ENCODE measurements around the gene MAP3K1. TPM values are rescaled to one million over a fixed set of nuclear protein-coding genes. Genes with fewer than 3 reads are reported as not detected.
"Not testable (repeated sequence)": the region's sequence is repeated elsewhere in the genome, so short reads cannot be mapped to it uniquely, and the experiment has no call there.

The MAP3K1 gene
- total RNA-seq, 1 experiment from 2014 or later, result 6.8 TPM

DNA sequence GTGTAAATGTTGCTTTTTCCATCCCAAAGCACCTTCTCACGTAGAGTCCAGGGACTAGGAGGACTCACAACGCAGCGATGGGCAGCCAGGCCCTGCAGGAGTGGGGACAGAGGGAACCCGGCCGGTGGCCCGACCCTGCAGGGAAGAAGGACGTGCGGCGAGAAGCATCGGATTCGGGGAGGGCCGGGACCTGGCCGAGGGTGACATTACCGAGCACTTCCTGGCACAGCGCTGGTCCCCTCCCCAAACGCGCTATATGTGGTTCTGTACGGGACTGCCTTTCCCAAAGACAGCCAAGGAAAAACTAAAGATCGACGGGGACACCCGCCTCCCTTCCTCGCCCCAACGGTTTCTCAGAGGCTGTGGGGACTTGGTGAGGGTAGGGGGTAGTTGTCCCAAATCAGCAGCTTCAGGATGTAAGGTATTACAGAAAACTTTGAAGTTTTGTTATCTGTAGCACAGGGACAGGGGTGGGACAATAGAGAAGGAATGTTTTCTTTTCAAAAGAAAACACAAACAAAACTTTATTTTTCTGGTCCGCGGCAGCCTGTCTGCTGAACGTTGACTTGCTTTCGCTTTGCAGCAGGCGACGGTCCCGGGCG is 887 bp upstream of the MAP3K1 start:
- no peak for DNase-seq (ENCODE audit: low spot score)
- in situ Hi-C loops (cut with HindIII; ENCODE audit: low sequenced_read_pairs), result no loop called here

DNA sequence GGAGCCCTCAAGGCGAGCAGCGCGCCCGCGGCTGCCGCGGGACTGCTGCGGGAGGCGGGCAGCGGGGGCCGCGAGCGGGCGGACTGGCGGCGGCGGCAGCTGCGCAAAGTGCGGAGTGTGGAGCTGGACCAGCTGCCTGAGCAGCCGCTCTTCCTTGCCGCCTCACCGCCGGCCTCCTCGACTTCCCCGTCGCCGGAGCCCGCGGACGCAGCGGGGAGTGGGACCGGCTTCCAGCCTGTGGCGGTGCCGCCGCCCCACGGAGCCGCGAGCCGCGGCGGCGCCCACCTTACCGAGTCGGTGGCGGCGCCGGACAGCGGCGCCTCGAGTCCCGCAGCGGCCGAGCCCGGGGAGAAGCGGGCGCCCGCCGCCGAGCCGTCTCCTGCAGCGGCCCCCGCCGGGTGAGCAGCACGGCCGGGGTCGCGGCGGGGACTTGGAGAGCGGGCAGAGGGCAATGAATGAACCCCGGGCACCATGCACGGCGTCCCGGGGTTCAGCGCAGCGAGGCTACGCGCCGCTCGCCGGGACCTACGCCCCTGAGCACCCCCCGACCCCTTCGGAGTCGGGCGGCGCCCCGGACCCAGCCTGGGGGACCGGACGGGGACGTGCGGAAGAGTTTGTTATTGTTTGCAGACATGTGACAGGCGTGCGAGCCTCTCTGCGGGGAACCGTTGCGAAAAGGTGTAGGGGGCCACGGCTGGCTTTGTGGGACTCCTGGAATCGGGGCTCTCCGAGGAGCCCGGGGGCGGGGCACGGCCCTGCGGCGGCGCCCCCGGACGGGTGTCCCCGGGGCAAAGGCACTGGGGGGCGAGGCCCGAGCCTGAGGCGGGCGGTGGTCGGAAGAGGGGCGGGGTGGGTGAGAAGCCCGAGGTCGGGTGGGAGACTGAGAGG is 553 bp downstream of the MAP3K1 start:
- in situ Hi-C loops (cut with HindIII; ENCODE audit: low sequenced_read_pairs), result no loop called here
- peak; percentile 61 for DNase-seq (ENCODE audit: low spot score)

DNA sequence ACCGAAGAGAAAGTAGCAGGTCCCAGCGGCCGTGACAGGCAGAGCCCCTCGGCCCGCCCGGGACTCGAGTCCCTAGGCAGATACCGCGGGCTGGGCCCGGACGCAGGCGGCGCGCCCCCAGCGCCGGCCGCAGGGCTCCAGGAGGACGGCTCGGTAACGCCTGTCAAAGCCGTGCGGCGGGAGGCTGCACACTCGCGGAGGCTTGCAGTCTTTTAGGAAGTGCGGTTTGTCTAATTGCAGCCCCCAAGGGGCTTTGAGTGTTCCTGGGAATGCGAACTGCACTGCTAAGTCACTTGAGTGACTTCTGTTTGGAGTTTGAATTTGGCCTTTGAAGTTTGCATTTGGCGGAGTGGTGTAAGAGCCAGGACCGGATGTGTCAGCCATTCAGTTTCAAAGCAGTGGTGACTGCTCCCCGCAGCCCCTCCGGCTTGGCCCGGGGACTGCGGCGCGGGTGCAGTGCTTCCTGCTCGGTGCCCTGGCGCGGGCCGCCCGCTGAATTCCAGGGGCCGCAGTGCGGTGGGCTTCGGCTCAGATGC is 1.3 kb downstream of the MAP3K1 start:
- in situ Hi-C loops (cut with HindIII; ENCODE audit: low sequenced_read_pairs), result no loop called here
- peak; percentile 52 for DNase-seq (ENCODE audit: low spot score)

DNA sequence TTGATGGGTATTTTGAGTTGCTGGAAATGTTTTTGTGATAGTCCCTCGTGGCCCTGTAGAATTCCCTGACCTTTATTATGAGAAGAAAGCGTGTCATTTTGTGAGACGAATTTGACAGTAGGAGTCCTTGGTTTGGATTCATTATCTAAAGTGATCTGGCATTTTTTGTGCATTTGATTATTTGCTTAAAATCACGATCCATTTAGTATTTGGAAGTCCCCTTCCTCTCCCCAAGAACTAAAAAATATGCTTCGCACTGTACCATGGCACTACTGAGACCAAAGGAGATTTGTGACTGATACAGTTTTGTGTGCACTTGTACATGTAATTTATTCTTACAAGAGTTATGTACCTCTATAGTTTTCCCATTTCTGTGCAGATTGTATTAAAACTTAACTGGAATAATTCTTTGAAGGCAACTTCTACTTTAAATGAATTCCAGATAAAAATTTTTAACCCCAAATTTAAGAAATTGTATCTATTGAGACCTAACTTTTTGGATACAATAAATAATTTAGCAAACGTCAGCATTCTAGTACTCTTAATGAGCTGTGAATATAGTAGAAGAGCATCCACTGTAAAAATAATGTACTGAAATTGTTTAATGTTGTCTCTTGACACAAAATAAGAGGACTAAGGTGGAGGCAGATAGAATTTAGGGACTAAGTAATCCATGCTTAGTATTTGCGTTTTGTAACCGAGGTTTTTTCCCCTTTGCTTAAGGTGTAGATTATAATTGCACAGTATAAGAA is 2.1 kb downstream of the MAP3K1 start:
- no peak for DNase-seq (ENCODE audit: low spot score)
- in situ Hi-C loops (cut with HindIII; ENCODE audit: low sequenced_read_pairs), result no loop called here

DNA sequence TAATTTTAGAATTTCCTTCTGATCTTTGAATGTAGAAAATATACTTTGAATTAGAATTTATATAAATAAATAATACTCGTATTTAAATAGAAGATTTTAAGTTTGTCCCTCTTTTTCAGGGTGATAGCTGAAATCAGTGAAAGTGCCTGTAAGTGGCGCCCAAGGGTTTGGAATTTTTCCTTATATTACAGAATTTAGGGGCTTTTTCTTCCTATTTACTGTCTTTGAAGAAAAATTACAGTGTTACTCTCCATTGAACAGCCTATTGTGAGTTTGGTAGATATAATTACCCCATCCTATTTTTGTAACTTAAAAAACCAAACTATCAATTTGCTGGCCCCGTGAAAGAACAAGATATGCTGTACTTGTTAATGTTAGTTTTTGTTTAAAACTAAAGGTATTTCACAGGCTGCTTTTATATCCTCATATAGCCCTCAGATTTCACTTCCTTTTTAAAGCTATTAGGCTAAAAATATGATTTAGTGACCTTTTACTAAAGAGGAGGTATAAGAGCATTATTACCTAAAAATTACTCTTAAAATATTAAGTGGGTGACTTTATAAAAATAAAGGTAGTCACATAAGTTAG is 3.2 kb downstream of the MAP3K1 start:
- DNase-seq (ENCODE audit: low spot score), result no peak
- in situ Hi-C loops (cut with HindIII; ENCODE audit: low sequenced_read_pairs), result no loop called here

DNA sequence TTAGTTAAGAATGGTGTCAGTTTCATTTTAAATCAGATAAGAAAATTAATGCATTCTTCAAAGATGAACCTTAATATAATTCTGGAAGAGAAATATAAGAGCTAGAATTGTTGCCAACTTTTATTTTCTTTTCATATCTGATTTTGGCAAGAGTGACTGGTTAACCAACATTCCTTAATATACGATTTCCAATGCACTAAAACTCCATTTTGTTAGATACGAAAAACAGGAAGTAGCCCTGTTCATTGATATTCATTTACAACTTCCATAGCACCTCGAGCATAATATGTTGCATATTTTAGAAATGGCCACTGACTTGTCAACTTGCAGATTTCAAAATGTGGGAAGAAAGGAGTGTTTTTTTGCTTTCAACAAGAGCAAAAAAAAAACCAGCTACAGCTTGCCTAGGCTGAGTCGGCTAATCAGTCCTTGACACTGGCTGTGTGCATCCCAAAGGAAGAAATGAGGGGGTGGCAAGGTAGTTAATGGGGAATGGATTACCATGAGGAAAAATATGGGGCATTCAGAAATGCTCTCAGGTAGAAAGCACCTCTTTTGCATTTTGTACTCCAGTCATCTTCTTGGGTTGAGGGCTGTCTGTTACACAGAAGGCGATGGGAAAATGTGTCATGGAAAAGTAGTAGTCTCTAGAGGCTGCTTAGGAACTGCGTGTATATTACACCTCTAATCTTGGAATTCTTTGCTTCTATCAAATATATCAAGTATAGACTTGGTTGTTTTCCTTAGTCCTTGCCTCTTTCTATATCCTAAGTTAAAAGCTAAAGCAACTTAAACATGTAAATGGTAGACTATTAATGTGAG is 3.9 kb downstream of the MAP3K1 start:
- in situ Hi-C loops (cut with HindIII; ENCODE audit: low sequenced_read_pairs), result no loop called here
- no peak for DNase-seq (ENCODE audit: low spot score)

DNA sequence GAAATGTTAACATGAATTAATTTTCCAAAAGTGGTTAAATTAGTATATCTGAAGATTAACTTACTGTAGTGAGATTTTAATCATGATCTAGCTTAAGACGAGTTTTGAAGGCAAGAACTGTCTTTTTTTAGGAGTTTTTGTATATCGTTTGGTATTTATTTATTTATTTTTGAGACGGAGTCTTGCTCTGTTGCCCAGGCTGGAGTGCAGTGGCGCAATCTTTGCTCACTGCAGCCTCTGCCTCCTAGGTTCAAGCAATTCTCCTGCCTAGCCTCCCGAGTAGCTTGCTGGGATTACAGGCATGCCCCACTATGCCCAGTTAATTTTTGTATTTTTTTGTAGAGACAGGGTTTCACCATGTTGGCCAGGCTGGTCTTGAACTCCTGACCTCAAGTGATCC is 6.5 kb downstream of the MAP3K1 start:
- DNase-seq (ENCODE audit: low spot score); in situ Hi-C loops (cut with HindIII; ENCODE audit: low sequenced_read_pairs): not testable (repeated sequence)

DNA sequence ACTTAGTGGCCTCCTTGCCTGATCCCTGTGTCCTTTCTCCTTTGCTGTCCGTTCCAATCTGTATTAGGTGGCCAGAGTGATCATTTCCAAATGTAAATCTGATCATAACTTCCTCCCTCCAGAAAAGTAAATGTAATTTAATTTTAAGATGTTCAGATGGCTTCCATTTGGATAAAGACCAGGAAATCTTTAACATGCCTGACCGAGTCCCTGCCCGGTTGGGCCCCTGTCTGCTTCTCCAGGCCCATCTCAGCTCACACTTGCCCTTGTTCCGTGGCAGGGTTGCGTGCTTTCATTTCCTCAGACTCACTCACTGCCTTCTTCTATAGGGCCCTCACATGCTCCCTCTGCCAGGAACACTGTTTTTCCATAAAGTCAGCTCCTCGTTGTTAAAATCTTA is 7.6 kb downstream of the MAP3K1 start:
- in situ Hi-C loops (cut with HindIII; ENCODE audit: low sequenced_read_pairs), result no loop called here
- DNase-seq (ENCODE audit: low spot score), result no peak

DNA sequence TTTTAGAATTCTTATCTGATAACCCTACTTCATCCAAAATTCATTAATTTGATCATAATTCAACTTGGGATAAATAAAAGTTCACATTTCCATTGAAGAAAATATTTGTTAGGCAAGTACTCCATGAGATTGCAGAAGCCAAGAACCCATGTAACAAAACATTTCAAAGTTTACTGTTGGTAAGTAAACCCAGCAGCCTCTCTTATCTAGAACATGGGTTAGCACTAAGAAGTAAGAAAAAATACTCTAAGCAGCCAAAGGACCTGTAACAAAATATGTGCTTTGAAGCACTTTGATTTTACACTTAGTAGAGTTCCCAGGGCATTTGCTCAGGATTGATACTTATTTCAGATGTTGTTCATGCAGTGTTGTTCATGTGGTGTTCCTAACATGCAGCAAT is 8.7 kb downstream of the MAP3K1 start:
- in situ Hi-C loops (cut with HindIII; ENCODE audit: low sequenced_read_pairs), result no loop called here

DNA sequence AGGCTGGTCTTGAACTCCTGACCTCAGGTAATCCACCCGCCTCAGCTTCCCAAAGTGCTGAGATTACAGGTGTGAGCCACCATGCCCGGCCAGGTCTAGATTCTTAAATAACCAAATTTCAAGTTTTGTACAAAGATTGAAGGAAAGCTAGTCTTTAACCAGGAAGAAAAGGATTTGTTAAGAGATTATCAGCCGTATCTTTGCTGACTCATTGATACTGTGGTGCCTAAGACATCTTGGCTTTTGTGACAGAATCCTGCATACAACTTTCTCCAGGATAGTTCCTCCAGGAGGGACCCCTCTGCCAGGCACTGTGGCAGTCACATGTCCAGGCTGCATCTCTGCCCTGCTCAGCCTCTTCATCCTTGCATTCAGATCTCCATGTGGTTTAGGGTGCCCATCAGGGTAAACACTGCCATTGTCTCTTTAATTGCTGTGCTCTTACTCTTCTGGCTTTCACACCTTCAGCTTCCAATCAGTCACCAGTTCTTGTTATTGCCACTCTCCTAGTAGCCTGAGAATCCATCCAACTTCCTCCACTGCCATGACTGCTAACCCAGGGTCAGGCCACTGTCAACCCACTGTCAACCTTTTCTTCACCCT is 10.0 kb downstream of the MAP3K1 start:
- DNase-seq (ENCODE audit: low spot score), result no peak
- in situ Hi-C loops (cut with HindIII; ENCODE audit: low sequenced_read_pairs), result no loop called here

More for the DNA sequence above, 8.7 kb downstream of the MAP3K1 start:
- DNase-seq (ENCODE audit: low spot score), result no peak

DNA sequence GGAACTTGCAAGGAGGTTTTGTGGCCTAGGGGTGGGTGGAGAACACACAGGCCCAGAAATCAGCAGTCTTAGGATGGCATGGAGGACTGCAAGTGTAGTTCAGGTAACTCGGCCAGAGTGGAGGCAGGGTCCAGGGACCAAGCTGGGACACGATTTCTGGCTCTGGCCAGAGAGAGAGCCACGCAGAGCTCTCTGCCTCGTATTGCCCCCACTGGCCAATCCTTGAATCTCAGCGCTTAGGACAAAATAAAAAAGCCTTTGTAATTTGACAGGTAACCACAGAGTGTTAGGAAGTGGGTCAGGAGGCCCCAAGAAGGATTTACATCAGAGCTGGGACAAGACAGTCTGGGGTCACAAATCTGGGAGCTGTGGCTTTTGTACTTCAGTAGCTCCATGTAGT is 11.7 kb downstream of the MAP3K1 start:
- peak; percentile 55 for DNase-seq (ENCODE audit: low spot score)
- in situ Hi-C loops (cut with HindIII; ENCODE audit: low sequenced_read_pairs), result no loop called here

DNA sequence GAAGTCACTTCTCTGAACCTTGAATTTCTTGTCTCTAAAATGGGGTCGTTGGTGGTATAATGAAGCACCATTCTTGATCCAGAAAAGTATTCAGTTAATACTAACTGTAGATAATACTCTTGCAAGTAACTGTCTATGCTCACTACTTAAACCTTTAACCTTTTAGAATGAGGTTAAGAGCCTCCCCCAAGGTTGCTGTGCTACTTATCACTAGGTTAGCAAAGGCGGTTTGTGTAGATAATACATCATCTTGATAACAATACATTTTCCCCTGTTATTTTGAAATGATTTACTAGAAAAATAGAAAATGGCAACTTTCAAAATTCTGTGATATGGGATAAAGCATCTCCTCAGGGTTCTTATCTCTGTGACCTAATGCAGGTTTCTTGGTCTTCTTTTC is 12.6 kb downstream of the MAP3K1 start:
- DNase-seq (ENCODE audit: low spot score), result no peak
- in situ Hi-C loops (cut with HindIII; ENCODE audit: low sequenced_read_pairs), result no loop called here

DNA sequence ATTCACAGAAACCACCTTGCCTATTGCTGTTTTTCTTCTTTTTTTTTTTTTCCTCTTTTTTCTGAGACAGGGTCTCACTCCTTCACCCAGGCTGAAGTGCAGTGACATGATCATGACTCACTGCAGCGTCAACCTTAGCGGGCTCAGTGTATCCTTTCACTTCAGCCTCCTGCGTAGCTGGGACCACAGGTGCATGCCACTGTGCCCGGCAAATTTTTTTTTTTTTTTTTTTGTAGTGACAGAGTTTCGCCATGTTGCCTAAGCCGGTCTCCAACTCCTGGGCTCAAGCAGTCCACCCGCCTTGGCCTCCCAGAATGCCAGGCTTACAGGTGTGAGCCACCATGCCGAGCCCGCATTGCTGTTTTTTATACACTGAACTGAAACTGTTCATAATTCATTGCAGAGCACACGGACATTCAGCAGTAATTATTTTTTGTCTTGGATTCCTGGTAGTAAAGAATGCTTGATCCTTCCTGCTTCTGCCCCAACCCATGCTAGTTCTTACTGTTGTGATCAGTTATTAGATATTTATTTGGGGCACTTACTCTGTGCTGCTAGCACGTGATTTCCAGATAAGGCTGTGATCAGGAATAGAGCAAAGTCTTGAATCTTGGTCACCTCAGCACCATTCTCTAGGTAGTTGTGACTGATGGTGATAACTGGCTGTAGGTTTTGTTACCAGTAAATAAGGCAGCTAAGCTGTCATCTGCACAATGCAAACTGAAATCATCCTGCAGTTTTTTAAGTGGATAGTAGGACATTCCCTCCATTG is 14.0 kb downstream of the MAP3K1 start:
- DNase-seq (ENCODE audit: low spot score), result no peak
- in situ Hi-C loops (cut with HindIII; ENCODE audit: low sequenced_read_pairs), result no loop called here

DNA sequence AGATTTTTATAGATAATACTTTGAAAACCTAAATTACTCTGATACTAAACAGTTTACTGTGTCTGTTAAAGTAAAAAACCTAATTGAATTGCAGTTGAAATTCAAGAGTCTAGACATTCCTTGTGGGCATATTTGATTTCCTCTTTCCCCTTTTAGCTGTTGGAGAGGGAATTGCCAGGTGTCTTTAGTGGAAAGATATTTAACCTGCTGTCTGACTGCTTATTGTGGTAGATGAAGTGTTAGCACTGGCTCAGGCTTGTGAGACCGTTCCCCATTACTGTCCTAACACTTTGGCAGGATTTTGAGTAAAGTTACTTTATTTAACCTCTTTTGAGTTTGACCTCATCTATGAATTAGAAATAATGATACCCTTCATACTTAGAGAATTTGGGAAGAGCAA is 16.4 kb downstream of the MAP3K1 start:
- in situ Hi-C loops (cut with HindIII; ENCODE audit: low sequenced_read_pairs), result no loop called here
- no peak for DNase-seq (ENCODE audit: low spot score)

DNA sequence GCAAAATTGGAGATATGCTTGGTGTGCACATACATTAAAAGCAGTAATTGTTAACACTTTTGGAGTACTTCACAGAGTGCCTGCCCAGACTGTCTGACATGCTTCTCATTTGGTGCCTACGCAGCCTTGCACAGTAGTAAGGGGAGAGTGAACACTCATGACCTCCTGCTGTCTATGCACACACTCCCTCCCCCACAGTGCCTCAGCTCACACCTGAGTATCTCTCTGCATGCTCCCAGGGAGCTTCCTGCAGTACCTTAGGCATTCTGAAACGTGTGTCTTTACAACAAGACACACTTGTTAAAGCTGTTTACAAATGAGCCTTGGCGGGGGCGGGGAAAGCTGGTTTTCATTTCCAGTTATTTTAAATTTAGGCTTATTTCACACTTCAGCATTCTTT is 18.0 kb downstream of the MAP3K1 start:
- no peak for DNase-seq (ENCODE audit: low spot score)
- in situ Hi-C loops (cut with HindIII; ENCODE audit: low sequenced_read_pairs), result no loop called here

DNA sequence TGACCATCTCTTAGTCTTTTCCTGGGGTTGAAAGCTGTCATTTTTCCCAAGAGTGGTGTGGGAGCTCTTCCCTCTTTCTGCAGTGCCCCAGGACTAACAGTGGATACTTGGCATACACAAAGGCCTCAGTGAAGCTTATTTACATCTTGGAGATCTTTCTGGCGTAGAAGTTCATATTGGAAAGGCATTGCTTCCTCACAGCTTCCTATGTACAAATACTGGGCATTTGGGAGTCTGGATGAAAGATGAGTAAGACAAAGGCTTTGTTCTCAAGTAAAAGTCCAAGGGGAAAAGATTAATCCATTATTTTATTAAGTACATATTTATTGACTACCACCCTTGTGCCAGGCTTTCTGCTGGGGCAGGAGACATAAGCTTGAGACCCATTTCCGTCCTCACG is 22.0 kb downstream of the MAP3K1 start:
- no peak for DNase-seq (ENCODE audit: low spot score)
- in situ Hi-C loops (cut with HindIII; ENCODE audit: low sequenced_read_pairs), result no loop called here

DNA sequence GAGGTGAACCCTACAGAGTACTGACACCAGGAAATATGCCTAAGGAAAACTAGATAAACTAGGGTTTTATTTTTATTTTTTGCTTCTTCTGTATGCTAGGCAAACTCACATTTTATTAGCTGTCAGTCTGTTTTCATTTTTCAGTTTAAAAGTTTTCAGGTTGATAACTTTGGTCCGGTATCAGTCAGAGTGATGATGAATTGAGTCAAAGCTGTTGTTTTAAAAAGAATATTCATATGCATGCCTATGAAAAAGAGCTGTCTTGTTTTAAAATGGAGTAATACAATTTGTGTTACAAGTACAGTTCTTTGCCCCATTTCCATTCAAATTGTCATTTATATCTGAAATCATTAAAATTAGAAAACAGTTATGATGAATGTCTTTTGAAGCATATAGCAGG is 22.6 kb downstream of the MAP3K1 start:
- DNase-seq (ENCODE audit: low spot score), result no peak
- in situ Hi-C loops (cut with HindIII; ENCODE audit: low sequenced_read_pairs), result no loop called here

Measured in G401 (cell line).